Hepatocyte (in vitro differentiated cells): ENCODE data around the gene LRRC4C. TPM values are rescaled to one million over a fixed set of nuclear protein-coding genes. Genes with fewer than 3 reads are reported as not detected.

ENCODE experiments used
- DNase-seq: peaks from one replicate; pipeline ENCODE4 v3.0.0-alpha.2; 2016; ENCODE audit warnings: low spot score
- H2AFZ ChIP-seq: fragments of 200-600 bp; sonication (generic); 2 replicates; pipeline ENCODE4 v1.6.0; 2016; ENCODE audit warnings: antibody characterized with exemption, mild to moderate bottlenecking
- H3K27ac ChIP-seq: fragments of 200-600 bp; sonication (generic); 2 replicates; pipeline ENCODE4 v1.5.1; 2016; ENCODE audit warnings: mild to moderate bottlenecking
- H3K27me3 ChIP-seq: fragments of 200-600 bp; sonication (generic); 2 replicates; pipeline ENCODE4 v1.6.1; 2016
- H3K36me3 ChIP-seq: fragments of 200-600 bp; sonication (generic); replicated peaks from 2 replicates; pipeline ENCODE4 v1.5.1; 2016; ENCODE audit warnings: low read depth; ENCODE audit not compliant: insufficient read depth
- H3K4me1 ChIP-seq: fragments of 200-600 bp; sonication (generic); 2 replicates; pipeline ENCODE4 v1.5.1; 2016; ENCODE audit warnings: mild to moderate bottlenecking, moderate library complexity; ENCODE audit not compliant: insufficient read depth
- H3K4me2 ChIP-seq: fragments of 200-600 bp; sonication (generic); 2 replicates; pipeline ENCODE4 v1.6.0; 2016
- H3K4me3 ChIP-seq: fragments of 200-600 bp; sonication (generic); 2 replicates; pipeline ENCODE4 v1.5.1; 2016; ENCODE audit warnings: mild to moderate bottlenecking
- H3K79me2 ChIP-seq: fragments of 200-600 bp; sonication (generic); 2 replicates; pipeline ENCODE4 v1.6.0; 2017; ENCODE audit warnings: mild to moderate bottlenecking
- H3K9me2 ChIP-seq: fragments of 200-600 bp; sonication (generic); replicated peaks from 2 replicates; pipeline ENCODE4 v1.6.0; 2017; ENCODE audit warnings: mild to moderate bottlenecking; ENCODE audit not compliant: insufficient read depth
- H3K9me3 ChIP-seq: fragments of 200-600 bp; sonication (generic); 2 replicates; pipeline ENCODE4 v1.5.1; 2016; ENCODE audit warnings: low read depth, mild to moderate bottlenecking
- H4K20me1 ChIP-seq: fragments of 200-600 bp; sonication (generic); 2 replicates; pipeline ENCODE4 v1.6.0; 2016; ENCODE audit warnings: mild to moderate bottlenecking; ENCODE audit not compliant: insufficient read depth, poor library complexity, severe bottlenecking
- CTCF ChIP-seq: fragments of 200-600 bp; sonication (generic); IDR thresholded peaks from 2 replicates; pipeline ENCODE4 v1.5.1; 2016; ENCODE audit warnings: antibody characterized with exemption, mild to moderate bottlenecking; ENCODE audit not compliant: poor library complexity
- EZH2 ChIP-seq: fragments of 200-600 bp; sonication (generic); IDR thresholded peaks from 2 replicates; pipeline ENCODE4 v1.6.1; 2016; ENCODE audit warnings: antibody characterized with exemption, mild to moderate bottlenecking, borderline replicate concordance
- EZH2phosphoT487 ChIP-seq: fragments of 200-600 bp; sonication (generic); IDR thresholded peaks from one replicate; pipeline ENCODE4 v1.6.1; 2018; ENCODE audit warnings: antibody characterized with exemption, mild to moderate bottlenecking, low read depth, moderate library complexity; ENCODE audit not compliant: unreplicated experiment, severe bottlenecking
- WGBS: methylation state at CpG from one replicate; pipeline ENCODE4 v1.1.6; 2016; ENCODE audit warnings: low lambda C conversion rate; ENCODE audit errors: missing lambda C conversion rate; 5-methylcytosine and 5-hydroxymethylcytosine counted together
- polyA plus RNA-seq: library from polyadenylated mRNA; unstranded; fragments of >200 nt; fragmentation: Nextera tagmentation; extraction: Ambion mirVana; gene quantifications from 2 replicates; pipeline ENCODE4 v1.2.1, GENCODE V29; 2016
- total RNA-seq: library from RNA; depleted of rRNA; stranded (reverse); fragments of >200 nt; gene quantifications from 2 replicates; pipeline ENCODE4 v1.2.3, GENCODE V29; 2014

LRRC4C gene
- total and polyA plus RNA-seq, 2 experiments from 2014 or later, result 1.1 to 3.1 TPM

GRCh38 chr11:41058138-41058537 is 401.3 kb downstream of the LRRC4C start:
- Histone ChIP-seq H3K9me2 (no peaks in the 10 kb centered on the region), H3K79me2 (no peaks in the 10 kb centered on the region), H3K4me3 (no peak overlapping the region), H2AFZ (no peak overlapping the region), H3K36me3 (no peaks in the 10 kb centered on the region), H3K4me1 (no peaks in the 10 kb centered on the region), H3K27me3 (no peaks in the 10 kb centered on the region), H3K4me2 (no peak overlapping the region), H3K9me3 (no peaks in the 10 kb centered on the region), H4K20me1 (no peaks in the 10 kb centered on the region), H3K27ac (no peak overlapping the region)
- DNase-seq, result no peak
- WGBS, result 98% methylated on average over 5 of the region's 5 CpGs
- TF ChIP-seq EZH2 (no peak), CTCF (no peak), EZH2phosphoT487 (no peak)

GRCh38 chr11:41056892-41057569 is 402.4 kb downstream of the LRRC4C start:
- Histone ChIP-seq H3K9me3 (no peaks in the 10 kb centered on the region), H2AFZ (no peak overlapping the region), H3K4me3 (no peak overlapping the region), H3K79me2 (no peaks in the 10 kb centered on the region), H3K27ac (no peak overlapping the region), H3K9me2 (no peaks in the 10 kb centered on the region), H3K36me3 (no peaks in the 10 kb centered on the region), H3K4me1 (no peaks in the 10 kb centered on the region), H4K20me1 (no peaks in the 10 kb centered on the region), H3K27me3 (no peaks in the 10 kb centered on the region), H3K4me2 (no peak overlapping the region)
- WGBS, result 84% methylated on average over 11 of the region's 11 CpGs
- DNase-seq, result no peak
- TF ChIP-seq CTCF (no peak), EZH2 (no peak), EZH2phosphoT487 (no peak)

- no peaks in the 10 kb centered on the region for H3K79me2 ChIP-seq
- H3K4me1 ChIP-seq, result no peaks in the 10 kb centered on the region
- H4K20me1 ChIP-seq, result no peaks in the 10 kb centered on the region
- no peak overlapping the region for H3K4me3 ChIP-seq
- no peak overlapping the region for H2AFZ ChIP-seq
- no peaks in the 10 kb centered on the region for H3K9me2 ChIP-seq
- no peak for DNase-seq
- H3K36me3 ChIP-seq, result no peaks in the 10 kb centered on the region
- no peaks in the 10 kb centered on the region for H3K9me3 ChIP-seq
- H3K27ac ChIP-seq, result no peak overlapping the region
- no peak for TF ChIP-seq EZH2phosphoT487
- no peak for TF ChIP-seq EZH2
- TF ChIP-seq CTCF, result no peak
- no peak overlapping the region for H3K4me2 ChIP-seq
- no peaks in the 10 kb centered on the region for H3K27me3 ChIP-seq
Measured at GRCh38 chr11:41053894-41054293, 405.6 kb downstream of the LRRC4C start.
